SK-N-SH (cell line): ENCODE measurements around the gene GMPPA.

Experiments used
- ELF1 ChIP-seq: IDR thresholded peaks from 2 replicates; pipeline ENCODE4 v1.4.0; 2012
- EP300 ChIP-seq, 2 experiments: IDR thresholded peaks; 2 replicates each; pipeline versions ENCODE4 v1.4.0 to v1.6.1; 2012; ENCODE audit warnings: borderline replicate concordance in 1 of 2, low read depth in 1 of 2, low read length in 1 of 2
- GABPA ChIP-seq: IDR thresholded peaks from 2 replicates; pipeline ENCODE4 v1.4.0; 2012; ENCODE audit warnings: low read depth, mild to moderate bottlenecking
- SMC3 ChIP-seq: IDR thresholded peaks from 2 replicates; pipeline ENCODE4 v1.6.1; 2012; ENCODE audit warnings: low read depth, low read length, improper control_type of control experiment
- TF ChIP-seq, protein P1 (sequence below): fragments of 200-600 bp; sonication (generic); IDR thresholded peaks from 2 replicates; pipeline ENCODE4 v1.6.1; 2017; ENCODE audit warnings: antibody characterized with exemption, mild to moderate bottlenecking, moderate library complexity
- TF ChIP-seq, protein P2 (sequence below): IDR thresholded peaks from 2 replicates; pipeline ENCODE4 v1.4.0; 2012; ENCODE audit warnings: low read depth

DNA sequence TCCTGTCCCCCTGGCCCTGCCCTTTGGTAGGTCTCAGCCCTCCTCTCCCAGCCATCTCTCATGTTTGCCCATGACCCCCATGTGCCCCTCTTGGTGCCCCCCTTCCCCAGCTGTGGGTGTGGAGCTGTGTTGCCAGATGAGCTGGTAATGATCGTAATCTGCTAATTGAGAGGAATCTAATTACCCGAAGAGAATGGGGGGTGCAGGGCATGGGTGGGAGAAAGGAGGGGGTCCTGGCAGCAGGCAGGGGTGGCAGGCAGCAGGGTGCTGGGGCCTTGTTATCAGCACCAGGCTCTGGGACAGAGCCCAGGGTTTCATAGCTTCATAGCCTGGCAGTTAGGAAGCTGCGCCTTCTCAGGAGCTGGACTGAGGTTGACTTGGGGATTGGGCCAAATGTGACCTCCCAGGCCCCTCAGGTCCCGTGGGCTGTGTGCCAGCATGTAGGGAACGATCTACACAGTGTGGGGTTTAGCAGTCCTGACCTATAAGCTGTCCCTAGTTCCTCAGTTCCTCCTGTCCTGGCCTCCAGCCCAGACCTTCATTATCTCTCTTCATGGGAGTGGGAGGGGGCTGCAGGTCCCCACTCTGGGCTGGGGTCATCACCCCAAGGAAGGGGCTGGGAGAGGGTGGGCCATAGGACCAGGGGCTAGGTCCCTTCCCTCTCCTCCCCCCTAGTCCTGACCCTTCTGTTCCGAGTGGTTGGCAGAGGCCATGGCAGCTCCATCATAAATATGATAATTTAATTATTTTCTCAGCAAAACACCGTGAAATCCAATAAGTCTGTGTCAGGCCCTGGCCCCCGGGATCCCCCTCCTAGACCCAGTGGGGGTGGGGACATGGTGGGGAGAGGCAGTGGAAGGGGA lies 9.1 kb downstream of the GMPPA start:
- peak; percentile 22; the same call in 1 of the 2 replicates for TF ChIP-seq SMC3
- TF ChIP-seq, protein P1, sequence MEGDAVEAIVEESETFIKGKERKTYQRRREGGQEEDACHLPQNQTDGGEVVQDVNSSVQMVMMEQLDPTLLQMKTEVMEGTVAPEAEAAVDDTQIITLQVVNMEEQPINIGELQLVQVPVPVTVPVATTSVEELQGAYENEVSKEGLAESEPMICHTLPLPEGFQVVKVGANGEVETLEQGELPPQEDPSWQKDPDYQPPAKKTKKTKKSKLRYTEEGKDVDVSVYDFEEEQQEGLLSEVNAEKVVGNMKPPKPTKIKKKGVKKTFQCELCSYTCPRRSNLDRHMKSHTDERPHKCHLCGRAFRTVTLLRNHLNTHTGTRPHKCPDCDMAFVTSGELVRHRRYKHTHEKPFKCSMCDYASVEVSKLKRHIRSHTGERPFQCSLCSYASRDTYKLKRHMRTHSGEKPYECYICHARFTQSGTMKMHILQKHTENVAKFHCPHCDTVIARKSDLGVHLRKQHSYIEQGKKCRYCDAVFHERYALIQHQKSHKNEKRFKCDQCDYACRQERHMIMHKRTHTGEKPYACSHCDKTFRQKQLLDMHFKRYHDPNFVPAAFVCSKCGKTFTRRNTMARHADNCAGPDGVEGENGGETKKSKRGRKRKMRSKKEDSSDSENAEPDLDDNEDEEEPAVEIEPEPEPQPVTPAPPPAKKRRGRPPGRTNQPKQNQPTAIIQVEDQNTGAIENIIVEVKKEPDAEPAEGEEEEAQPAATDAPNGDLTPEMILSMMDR: no peak
- TF ChIP-seq, protein P2, sequence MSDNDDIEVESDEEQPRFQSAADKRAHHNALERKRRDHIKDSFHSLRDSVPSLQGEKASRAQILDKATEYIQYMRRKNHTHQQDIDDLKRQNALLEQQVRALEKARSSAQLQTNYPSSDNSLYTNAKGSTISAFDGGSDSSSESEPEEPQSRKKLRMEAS: no peak
- TF ChIP-seq GABPA: no peak
- no peak for TF ChIP-seq ELF1
- peak in 1 of 2 experiments; percentile 96; a peak in 2 of 4 replicates for TF ChIP-seq EP300 (IDR thresholded peaks at IDR 0.05; ENCODE audit: borderline replicate concordance in 1 of 2, low read depth in 1 of 2, low read length in 1 of 2)
